HepG2 (cell line): ENCODE measurements around the gene SPTBN4. TPM values are rescaled to one million over a fixed set of nuclear protein-coding genes. Genes with fewer than 3 reads are reported as not detected.

ENCODE experiments used
- ATF7 ChIP-seq, 2 experiments: fragments of 450-650 bp in 1 of 2; sonication (generic) in 1 of 2; formaldehyde crosslinking in 1 of 2; IDR thresholded peaks; 2 replicates each; pipeline versions ENCODE4 v1.4.0 to v1.6.1; 2016 to 2020; ENCODE audit warnings: antibody characterized with exemption in 1 of 2, mild to moderate bottlenecking in 1 of 2, missing genetic modification reagents in 1 of 2
- BRD4 ChIP-seq: sonication (generic); formaldehyde crosslinking; IDR thresholded peaks from 2 replicates; pipeline ENCODE4 v1.4.0; 2020; ENCODE audit warnings: missing genetic modification reagents
- HNRNPLL ChIP-seq: fragments of 200-400 bp; formaldehyde crosslinking; IDR thresholded peaks from 2 replicates; pipeline ENCODE4 v1.6.1; 2017; ENCODE audit warnings: mild to moderate bottlenecking, low read depth, low read length; ENCODE audit not compliant: poor library complexity, severe bottlenecking
- HNRNPUL1 ChIP-seq: fragments of 200-400 bp; formaldehyde crosslinking; IDR thresholded peaks from 2 replicates; pipeline ENCODE4 v1.6.1; 2017; ENCODE audit warnings: low read depth, mild to moderate bottlenecking, low read length, moderate library complexity
- KDM2A ChIP-seq: sonication (generic); formaldehyde crosslinking; IDR thresholded peaks from 2 replicates; pipeline ENCODE4 v1.4.0; 2020; ENCODE audit warnings: low read depth, missing genetic modification reagents, borderline replicate concordance
- MED1 ChIP-seq: sonication (generic); formaldehyde crosslinking; IDR thresholded peaks from 2 replicates; pipeline ENCODE4 v1.4.0; 2020; ENCODE audit warnings: missing genetic modification reagents
- NRL ChIP-seq: sonication (generic); formaldehyde crosslinking; IDR thresholded peaks from 2 replicates; pipeline ENCODE4 v1.5.0; 2020; ENCODE audit warnings: missing genetic modification reagents, mild to moderate bottlenecking, moderate library complexity, borderline replicate concordance
- PHF20 ChIP-seq: sonication (generic); formaldehyde crosslinking; IDR thresholded peaks from 2 replicates; pipeline ENCODE4 v1.5.0; 2020; ENCODE audit warnings: mild to moderate bottlenecking, missing genetic modification reagents
- PRMT3 ChIP-seq: sonication (generic); formaldehyde crosslinking; IDR thresholded peaks from 2 replicates; pipeline ENCODE4 v1.8.1; 2022; ENCODE audit warnings: low read depth, mild to moderate bottlenecking, moderate library complexity, missing genetic modification reagents, borderline replicate concordance
- RELA ChIP-seq: sonication (generic); formaldehyde crosslinking; IDR thresholded peaks from 2 replicates; pipeline ENCODE4 v1.4.0; 2020; ENCODE audit warnings: missing genetic modification reagents
- RXRA ChIP-seq: sonication (generic); formaldehyde crosslinking; IDR thresholded peaks from 2 replicates; pipeline ENCODE4 v1.5.1; 2020; ENCODE audit warnings: missing genetic modification reagents
- SIN3A ChIP-seq: IDR thresholded peaks from 2 replicates; pipeline ENCODE4 v1.6.1; 2011; ENCODE audit warnings: low read depth, mild to moderate bottlenecking, control low read depth, low read length, borderline replicate concordance
- SIX4 ChIP-seq: sonication (generic); formaldehyde crosslinking; IDR thresholded peaks from 2 replicates; pipeline ENCODE4 v1.4.0; 2020; ENCODE audit warnings: missing genetic modification reagents
- XRCC5 ChIP-seq: fragments of 200-400 bp; formaldehyde crosslinking; optimal IDR thresholded peaks from 2 replicates; pipeline ENCODE3; 2017; ENCODE audit warnings: mild to moderate bottlenecking, low read length
- ZNF230 ChIP-seq: sonication (generic); formaldehyde crosslinking; IDR thresholded peaks from 2 replicates; pipeline ENCODE4 v1.4.0; 2020; ENCODE audit warnings: mild to moderate bottlenecking, missing genetic modification reagents
- ZNF253 ChIP-seq: sonication (generic); formaldehyde crosslinking; IDR thresholded peaks from 2 replicates; pipeline ENCODE4 v1.8.0; 2022; ENCODE audit warnings: mild to moderate bottlenecking, missing genetic modification reagents, borderline replicate concordance
- ZNF749 ChIP-seq: sonication (generic); formaldehyde crosslinking; IDR thresholded peaks from 2 replicates; pipeline ENCODE4 v1.8.0; 2022; ENCODE audit warnings: mild to moderate bottlenecking, missing genetic modification reagents, moderate library complexity, borderline replicate concordance
- ZNF761 ChIP-seq: sonication (generic); formaldehyde crosslinking; conservative IDR thresholded peaks from 2 replicates; pipeline ENCODE4 v1.4.0; 2020; ENCODE audit warnings: mild to moderate bottlenecking, missing genetic modification reagents
- ZNF788 ChIP-seq: sonication (generic); formaldehyde crosslinking; IDR thresholded peaks from 2 replicates; pipeline ENCODE4 v1.5.0; 2020; ENCODE audit warnings: mild to moderate bottlenecking, missing genetic modification reagents, borderline replicate concordance
- ZZZ3 ChIP-seq: sonication (generic); formaldehyde crosslinking; IDR thresholded peaks from 2 replicates; pipeline ENCODE4 v1.4.0; 2020; ENCODE audit warnings: missing genetic modification reagents, mild to moderate bottlenecking, borderline replicate concordance
- polyA plus RNA-seq, 8 experiments: library from polyadenylated mRNA; depleted of rRNA in 3 of 8; stranded (reverse) in 7 of 8; unstranded in 1 of 8; fragments of >200 nt; fragmentation: Illumina TruSeq in 4 of 8; extraction: Trizol in 4 of 8; gene quantifications; 2 replicates each; pipeline versions ENCODE4 v1.2.1 to v1.2.3, GENCODE V29; 2011 to 2016; ENCODE audit warnings: low read depth in 4 of 8, missing spikeins in 1 of 8, mixed read lengths in 1 of 8; ENCODE audit not compliant: insufficient read depth in 1 of 8
- total RNA-seq, 5 experiments: library from RNA; depleted of rRNA; stranded (reverse); fragments of >200 nt; fragmentation: Illumina TruSeq; extraction: Trizol; gene quantifications; 2 replicates each; pipeline ENCODE4 v1.2.3, GENCODE V29; 2016; ENCODE audit warnings: low read depth in 1 of 5
- TF ChIP-seq, protein P1 (sequence below): sonication (generic); formaldehyde crosslinking; IDR thresholded peaks from 2 replicates; pipeline ENCODE4 v1.5.0; 2020; ENCODE audit warnings: mild to moderate bottlenecking, missing genetic modification reagents, borderline replicate concordance
- TF ChIP-seq, protein P2 (sequence below), 2 experiments: sonication (generic) in 1 of 2; formaldehyde crosslinking in 1 of 2; IDR thresholded peaks; 2 replicates each; pipeline versions ENCODE4 v1.4.0 to v1.6.1; 2018 to 2020; ENCODE audit warnings: missing genetic modification reagents in 2 of 2, borderline replicate concordance in 1 of 2, low read depth in 1 of 2, mild to moderate bottlenecking in 1 of 2, missing biosample characterization in 1 of 2
- TF ChIP-seq, protein P3 (sequence below): sonication (generic); formaldehyde crosslinking; IDR thresholded peaks from 2 replicates; pipeline ENCODE4 v1.8.0; 2022; ENCODE audit warnings: missing genetic modification reagents, mild to moderate bottlenecking, inconsistent platforms, borderline replicate concordance

Gene SPTBN4
- total and polyA plus RNA-seq, 2 of the 13 experiments (the other 11 are each of a cell fraction or from before 2014, with no cell fraction given) = 0.11 TPM

DNA sequence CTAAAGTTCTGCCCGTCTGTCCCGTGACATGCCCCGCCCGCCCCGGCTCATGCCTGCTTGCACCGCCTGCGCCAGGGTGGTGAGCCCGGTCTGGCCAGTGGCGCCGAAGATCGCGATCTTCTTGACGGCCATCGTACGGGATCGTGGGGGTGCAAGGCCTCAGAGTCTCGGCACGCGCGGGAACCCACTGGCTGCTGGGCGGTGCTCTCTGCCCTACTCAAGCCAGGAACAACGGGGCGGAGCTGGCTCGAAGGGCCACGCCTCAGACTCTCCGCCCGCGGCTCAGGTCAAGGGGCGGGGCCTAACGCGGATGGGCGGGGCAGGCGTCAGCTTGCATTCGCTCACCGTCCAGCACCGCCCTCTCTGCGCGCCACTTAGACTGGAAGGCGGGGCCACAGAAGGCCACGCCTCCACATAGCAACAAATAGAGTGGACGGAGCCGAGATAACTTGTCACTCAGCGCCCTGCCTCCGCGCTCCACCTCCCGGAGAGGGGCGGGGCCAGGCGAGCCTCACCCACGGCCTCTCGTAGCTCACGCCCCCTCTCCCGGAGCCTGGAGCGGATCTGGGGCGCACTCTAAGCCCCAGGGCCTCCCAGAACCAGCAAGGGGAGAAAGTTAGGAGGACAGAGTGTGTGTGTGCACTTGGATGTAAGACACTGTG, 1.1 kb upstream of the SPTBN4 start, which contains the start of gene BLVRB (continued):
- TF ChIP-seq ATF7 (IDR thresholded peaks at IDR 0.05) (no peak), ATF7 (CRISPR knock-in tag; IDR thresholded peaks at IDR 0.05) (no peak), RXRA (CRISPR knock-in tag) (peak; percentile 76), SIX4 (CRISPR knock-in tag) (no peak), HNRNPLL (peak; percentile 75), SIN3A (peak; percentile 63; the same call in 1 of the 2 replicates), ZNF788 (CRISPR knock-in tag) (peak; percentile 40; the same call in 1 of the 2 replicates), HNRNPUL1 (no peak), ZNF761 (CRISPR knock-in tag) (0 out of 2 replicates have a peak, but pooled peaks have one; percentile 27), XRCC5 (peak; percentile 29), PRMT3 (CRISPR knock-in tag) (no peak), ZNF230 (CRISPR knock-in tag) (0 out of 2 replicates have a peak, but pooled peaks have one; percentile 64), PHF20 (CRISPR knock-in tag) (0 out of 2 replicates have a peak, but pooled peaks have one; percentile 28), ZNF749 (CRISPR knock-in tag) (peak; percentile 39; the same call in 1 of the 2 replicates), ZZZ3 (CRISPR knock-in tag) (0 out of 2 replicates have a peak, but pooled peaks have one; percentile 64), BRD4 (CRISPR knock-in tag) (0 out of 2 replicates have a peak, but pooled peaks have one; percentile 76), NRL (CRISPR knock-in tag) (peak; percentile 20; the same call in 1 of the 2 replicates), MED1 (CRISPR knock-in tag) (peak; percentile 53; the same call in 1 of the 2 replicates), RELA (no peak), ZNF253 (CRISPR knock-in tag) (0 out of 2 replicates have a peak, but pooled peaks have one; percentile 9), KDM2A (peak; percentile 47; the same call in 1 of the 2 replicates)
- TF ChIP-seq, protein P1, sequence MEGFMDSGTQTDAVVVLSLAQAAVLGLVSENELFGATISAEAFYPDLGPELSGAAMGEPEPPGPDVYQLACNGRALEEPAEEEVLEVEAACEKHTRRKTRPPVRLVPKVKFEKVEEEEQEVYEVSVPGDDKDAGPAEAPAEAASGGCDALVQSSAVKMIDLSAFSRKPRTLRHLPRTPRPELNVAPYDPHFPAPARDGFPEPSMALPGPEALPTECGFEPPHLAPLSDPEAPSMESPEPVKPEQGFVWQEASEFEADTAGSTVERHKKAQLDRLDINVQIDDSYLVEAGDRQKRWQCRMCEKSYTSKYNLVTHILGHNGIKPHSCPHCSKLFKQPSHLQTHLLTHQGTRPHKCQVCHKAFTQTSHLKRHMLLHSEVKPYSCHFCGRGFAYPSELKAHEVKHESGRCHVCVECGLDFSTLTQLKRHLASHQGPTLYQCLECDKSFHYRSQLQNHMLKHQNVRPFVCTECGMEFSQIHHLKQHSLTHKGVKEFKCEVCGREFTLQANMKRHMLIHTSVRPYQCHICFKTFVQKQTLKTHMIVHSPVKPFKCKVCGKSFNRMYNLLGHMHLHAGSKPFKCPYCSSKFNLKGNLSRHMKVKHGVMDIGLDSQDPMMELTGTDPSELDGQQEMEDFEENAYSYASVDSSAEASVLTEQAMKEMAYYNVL (CRISPR knock-in tag) = peak; percentile 46; the same call in 1 of the 2 replicates
- TF ChIP-seq, protein P2, sequence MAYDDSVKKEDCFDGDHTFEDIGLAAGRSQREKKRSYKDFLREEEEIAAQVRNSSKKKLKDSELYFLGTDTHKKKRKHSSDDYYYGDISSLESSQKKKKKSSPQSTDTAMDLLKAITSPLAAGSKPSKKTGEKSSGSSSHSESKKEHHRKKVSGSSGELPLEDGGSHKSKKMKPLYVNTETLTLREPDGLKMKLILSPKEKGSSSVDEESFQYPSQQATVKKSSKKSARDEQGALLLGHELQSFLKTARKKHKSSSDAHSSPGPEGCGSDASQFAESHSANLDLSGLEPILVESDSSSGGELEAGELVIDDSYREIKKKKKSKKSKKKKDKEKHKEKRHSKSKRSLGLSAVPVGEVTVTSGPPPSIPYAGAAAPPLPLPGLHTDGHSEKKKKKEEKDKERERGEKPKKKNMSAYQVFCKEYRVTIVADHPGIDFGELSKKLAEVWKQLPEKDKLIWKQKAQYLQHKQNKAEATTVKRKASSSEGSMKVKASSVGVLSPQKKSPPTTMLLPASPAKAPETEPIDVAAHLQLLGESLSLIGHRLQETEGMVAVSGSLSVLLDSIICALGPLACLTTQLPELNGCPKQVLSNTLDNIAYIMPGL (CRISPR knock-in tag; IDR thresholded peaks at IDR 0.05; ENCODE audit: borderline replicate concordance in 1 of 2, low read depth in 1 of 2) = peak in 1 of 2 experiments; percentile 78; a peak in 2 of 4 replicates
- TF ChIP-seq, protein P3, sequence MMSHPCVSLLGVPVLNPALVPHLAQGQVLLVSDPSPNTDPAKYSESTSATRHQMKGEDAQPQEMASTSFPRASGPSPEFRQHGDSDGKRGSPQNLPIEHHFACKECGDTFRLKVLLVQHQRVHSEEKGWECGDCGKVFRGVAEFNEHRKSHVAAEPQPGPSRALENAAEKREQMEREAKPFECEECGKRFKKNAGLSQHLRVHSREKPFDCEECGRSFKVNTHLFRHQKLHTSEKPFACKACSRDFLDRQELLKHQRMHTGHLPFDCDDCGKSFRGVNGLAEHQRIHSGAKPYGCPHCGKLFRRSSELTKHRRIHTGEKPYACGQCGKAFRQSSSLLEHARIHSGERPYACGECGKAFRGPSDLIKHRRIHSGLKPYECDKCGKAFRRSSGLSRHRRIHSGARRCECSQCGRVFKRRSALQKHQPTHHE = peak; percentile 33; the same call in 1 of the 2 replicates
